HG02610 (cell line): ENCODE measurements around the gene ADAP1.

Experiments
- ATAC-seq: cut with Tn5 transposase; IDR thresholded peaks from one replicate; pipeline ENCODE4 v1.9.1; 2021; ENCODE audit warnings: mild to moderate bottlenecking, moderate library complexity; ENCODE audit not compliant: unreplicated experiment

Gene ADAP1

DNA sequence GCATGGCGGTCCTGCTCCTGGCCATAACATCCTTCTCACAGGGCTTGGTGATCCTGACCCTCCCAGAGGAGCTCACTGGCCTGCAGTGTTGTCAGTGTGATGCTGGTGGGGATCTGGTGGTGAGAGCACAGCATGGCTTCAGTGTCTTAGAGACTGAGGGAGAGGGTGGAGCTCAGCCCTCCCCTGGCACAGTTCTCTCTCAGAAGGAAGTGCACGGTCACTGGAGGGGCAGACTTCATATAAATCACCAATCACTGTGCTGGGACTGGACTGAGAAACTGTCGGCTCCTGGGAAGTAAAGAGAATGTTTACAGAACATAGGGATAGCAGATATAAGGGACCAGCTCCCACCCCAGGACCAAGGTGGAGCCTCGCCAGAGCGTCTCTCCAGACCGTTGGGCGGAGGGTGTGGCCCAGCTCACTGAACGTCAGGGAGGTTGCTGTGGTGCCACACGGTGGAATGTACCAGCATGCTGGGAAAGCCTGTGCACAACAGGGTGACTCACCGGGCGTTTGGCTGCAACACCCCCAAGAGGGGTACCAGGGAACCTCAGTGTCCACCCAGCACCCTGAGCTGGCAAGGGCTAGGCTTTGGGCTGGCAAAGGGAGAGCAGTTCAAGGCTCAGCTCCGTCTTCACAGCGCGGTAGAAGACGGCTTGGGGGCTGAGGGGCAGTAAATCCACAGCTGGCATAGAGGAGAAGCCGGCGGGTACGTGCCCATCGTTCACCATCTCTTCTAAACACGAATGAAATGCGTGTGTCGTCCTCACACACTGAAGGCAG lies 86.9 kb downstream of the ADAP1 start:
- no peak for ATAC-seq

DNA sequence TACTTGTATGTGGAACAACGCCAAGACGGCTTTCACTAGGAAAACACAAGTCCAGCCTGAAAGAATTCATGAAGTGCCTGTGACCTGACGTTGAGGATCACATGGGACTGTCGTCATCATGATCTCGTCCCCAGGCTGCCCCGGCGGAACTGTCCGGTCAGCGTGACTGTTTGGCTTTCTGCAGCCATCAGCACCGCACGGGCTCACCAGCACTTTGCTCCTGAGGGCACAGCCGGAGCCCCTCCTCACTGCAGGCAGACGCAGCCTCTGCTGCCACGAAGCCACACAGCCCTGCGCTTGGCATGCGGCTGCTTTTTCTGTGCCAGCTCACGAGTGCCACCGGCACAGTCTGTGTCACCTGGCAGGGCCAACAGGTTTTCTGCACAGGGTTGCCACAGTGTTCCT lies 87.5 kb downstream of the ADAP1 start:
- ATAC-seq: no peak

DNA sequence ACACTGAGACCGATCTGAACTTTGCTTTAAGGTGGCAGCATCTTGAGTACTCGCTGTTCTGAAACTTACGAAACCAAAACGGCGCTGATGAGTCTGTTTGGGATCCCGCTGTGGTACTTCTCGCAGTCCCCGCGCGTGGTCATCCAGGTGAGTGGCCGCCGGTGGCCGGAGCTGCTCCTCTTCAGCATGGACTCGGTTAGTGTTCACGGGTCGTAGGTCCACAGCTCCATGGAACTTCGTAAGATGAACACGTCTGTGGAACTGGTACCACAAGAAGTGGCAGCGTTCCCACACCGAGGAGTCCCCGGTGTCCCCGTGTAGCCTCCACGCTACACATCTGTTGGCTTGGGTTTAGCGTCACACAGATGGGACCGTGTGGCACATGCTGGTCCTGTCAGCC lies 88.6 kb downstream of the ADAP1 start:
- no peak for ATAC-seq

DNA sequence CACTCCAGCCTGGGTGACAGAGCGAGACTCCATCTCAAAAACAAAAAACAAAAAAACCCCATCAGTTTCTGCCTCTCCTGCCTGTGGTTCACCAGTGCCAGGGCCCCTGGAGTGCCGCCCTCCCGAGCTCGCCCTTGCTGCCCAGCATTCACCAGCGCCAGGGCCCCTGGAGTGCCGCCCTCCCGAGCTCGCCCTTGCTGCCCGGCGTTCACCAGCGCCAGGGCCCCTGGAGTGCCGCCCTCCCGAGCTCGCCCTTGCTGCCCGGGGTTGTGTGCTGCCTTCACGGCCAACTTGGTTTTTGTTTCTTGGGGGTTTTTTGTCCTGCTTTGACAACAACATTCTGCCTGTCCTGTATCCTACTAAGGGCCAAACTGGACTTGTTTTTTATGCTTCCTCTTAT lies 91.4 kb downstream of the ADAP1 start:
- no peak for ATAC-seq

DNA sequence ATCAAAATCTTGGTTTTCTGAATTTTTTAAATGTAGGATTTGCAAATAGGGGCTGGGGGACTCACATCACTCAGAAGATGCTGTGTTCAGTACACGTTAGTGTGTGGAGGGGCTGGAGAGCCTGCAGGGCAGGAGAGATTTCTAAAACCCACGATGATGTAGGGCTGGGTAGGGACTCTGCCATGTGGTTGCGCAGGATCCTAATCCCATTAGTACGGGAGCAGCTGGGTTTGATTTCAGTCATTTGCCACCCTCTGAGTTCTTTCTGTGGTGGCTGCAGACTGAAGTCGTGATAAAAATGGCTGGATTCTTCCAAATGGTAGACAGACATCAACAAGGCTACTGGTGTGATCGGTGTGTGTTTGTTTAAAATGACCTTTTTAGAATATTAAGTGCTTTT lies 92.3 kb downstream of the ADAP1 start:
- no peak for ATAC-seq

DNA sequence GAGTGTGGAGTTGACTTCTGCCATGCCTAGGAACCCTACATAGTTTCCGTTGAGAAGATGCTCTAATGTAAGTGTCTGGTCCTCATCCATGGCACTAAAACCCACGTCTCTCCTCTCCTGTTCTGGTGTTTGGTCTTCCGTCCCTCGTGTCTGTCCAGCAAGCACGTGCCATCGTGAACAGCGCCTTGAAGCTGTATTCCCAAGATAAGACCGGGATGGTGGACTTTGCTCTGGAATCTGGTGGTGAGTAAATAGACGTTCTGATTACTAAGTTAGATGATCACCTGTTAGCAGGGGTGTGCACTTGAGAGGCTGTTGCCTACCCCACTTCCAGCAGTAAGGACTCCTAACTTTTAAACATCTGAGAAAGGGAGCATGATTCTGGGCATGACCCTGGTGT lies 93.3 kb downstream of the ADAP1 start:
- no peak for ATAC-seq

DNA sequence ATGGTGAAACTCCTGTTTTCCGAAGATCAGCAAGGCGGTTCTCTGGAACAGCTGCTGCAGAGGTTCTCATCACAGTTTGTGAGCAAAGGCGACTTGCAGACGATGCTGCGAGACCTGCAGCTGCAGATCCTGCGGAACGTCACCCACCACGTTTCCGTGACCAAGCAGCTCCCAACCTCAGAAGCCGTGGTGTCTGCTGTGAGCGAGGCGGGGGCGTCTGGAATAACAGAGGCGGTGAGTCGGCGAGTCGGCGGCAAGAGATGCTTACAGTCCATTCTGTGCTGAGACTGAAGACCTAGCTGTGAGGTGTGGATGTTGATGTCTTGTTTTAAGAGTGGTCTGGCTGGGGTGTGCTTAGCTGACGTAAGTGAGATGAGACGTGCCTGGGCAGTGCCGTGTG lies 94.3 kb downstream of the ADAP1 start:
- ATAC-seq: no peak

DNA sequence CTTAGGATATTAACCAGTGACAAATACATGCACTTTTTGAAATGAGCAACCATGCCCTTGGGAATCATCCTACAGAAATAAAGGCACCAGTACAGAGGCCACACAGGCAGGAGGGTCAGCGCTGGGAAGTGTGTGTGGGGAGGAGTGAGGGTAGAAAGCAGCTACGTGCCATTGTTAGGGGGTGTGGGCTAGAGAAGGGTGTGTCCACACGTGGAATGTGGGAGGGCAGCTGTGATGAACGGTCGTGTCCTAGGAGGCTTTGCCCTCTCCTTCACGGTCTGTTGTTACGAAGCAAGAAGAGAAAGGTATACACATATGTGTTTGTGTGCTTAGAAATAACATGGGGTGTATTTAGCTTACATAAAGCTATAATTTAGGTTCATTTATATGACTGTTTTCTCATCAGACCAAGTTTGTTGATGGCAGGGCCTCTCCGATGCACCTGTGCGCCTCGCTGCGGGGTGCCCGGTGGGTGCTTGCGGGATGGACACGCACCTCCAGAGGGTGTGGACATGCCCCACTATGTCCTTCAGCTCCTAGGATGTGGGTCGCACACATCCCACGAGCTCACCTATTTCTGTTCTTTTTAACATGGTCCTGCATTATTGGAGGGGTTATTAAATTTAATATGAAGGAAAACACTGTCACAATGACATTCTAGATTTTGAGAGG lies 95.0 kb downstream of the ADAP1 start:
- no peak for ATAC-seq

DNA sequence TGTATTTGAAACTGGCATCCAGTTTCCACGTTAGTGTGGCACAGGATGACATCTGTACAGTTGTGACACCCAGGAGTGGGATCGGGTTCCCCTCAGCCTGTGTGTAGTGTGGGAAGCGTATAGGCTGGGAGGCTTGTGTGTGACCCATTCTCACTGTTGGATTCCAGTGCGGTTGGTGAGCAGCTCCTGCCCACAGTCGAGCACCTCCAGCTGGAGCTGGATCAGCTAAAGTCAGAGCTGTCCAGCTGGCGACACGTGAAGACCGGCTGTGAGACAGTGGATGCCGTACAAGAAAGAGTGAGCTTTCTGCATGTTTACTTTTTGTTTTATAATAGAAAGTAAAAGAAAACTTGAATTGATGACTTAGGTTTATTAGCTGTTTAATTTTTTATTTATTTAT lies 96.8 kb downstream of the ADAP1 start:
- no peak for ATAC-seq

DNA sequence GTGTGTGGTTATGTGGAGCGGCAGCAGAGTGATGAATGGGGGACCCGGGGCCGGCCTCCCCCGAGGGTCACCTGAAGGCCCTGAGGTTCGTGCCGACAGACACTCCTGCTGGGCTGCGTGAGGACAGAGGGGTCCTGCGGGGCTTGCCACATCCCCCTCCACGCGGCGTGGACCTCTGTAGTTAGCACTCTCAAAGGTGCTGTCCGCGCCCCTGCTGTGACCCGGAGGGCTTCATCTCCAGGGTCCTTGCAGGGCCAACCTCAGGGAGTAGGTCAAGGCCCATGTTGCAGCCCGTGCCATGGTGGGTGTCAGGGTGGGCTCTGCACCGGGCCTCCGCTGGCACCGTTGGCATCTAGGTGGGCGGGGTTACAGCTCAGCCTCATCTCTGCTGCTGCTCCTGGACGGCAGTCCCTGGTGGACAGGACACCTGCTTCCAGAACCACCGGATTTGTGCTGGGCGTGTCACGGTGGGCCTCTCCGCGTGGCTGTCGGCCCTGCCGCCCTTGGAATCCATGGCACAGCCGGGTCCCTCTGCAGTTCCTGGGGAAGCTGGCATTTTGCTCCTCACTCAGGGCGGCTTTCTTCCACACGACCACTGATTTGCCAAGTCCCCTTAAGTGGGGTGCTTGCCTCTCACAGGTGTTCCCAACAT lies 97.9 kb downstream of the ADAP1 start:
- no peak for ATAC-seq

DNA sequence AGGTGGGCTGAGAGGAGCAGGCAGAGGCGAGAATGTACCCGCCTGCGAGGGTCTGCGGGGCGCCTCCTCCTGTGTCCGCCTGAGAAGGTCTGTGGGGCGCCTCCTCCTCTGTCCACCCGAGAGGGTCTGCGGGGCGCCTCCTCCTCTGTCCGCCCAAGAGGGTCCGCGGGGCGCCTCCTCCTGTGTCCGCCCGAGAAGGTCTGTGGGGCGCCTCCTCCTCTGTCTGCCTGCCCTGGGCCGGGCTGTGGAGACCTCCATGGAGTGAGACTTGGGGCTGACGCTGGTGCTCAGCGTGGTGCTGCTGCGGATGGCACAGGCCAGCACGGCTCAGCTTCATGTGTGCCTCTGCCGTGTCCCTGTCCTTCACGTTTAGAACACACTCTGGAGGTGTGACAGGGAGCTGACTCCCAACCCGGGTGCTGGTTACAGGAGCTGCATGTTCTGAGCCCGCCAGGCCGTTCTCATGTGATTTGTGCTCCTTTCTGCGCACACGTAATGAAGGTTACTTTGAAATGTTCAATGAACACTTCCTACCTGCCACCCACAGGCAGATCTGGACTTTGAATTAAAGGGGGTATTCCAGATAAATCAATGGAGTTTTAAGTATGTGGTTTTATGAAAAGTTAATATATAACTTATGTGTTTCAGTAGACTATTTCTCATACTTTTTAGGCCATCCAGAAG lies 98.7 kb downstream of the ADAP1 start:
- no peak for ATAC-seq

DNA sequence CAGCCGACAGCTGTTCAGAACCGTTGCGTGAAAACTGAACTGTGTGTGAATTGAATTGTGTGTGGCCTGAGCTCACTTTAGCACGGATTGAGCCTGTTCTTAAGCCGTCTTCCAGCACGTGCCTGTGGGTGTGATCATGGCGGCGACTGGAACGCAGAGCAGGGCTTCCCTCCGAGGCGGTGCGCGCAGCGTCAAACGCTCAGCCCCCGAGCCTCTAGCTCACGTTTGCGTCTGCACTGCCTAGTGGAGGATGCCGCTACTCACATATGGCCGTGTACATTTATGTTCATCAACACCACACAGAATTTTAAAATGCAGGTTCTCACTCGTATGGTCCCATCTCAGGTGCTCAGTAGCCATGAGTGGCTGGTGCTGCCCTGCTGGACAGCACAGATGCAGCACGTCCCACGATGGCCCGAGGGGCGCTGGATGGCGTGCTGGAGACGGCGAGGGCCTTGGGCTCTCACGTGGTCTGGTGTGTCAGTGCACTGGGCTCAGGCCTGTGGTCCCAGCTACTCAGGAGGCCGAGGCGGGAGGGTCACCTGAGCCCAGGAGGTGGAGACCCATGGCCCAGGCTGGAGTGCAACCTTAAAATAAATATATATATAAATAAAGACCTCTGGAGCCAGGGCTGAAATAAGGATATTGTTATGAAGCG lies 100.2 kb downstream of the ADAP1 start:
- no peak for ATAC-seq

DNA sequence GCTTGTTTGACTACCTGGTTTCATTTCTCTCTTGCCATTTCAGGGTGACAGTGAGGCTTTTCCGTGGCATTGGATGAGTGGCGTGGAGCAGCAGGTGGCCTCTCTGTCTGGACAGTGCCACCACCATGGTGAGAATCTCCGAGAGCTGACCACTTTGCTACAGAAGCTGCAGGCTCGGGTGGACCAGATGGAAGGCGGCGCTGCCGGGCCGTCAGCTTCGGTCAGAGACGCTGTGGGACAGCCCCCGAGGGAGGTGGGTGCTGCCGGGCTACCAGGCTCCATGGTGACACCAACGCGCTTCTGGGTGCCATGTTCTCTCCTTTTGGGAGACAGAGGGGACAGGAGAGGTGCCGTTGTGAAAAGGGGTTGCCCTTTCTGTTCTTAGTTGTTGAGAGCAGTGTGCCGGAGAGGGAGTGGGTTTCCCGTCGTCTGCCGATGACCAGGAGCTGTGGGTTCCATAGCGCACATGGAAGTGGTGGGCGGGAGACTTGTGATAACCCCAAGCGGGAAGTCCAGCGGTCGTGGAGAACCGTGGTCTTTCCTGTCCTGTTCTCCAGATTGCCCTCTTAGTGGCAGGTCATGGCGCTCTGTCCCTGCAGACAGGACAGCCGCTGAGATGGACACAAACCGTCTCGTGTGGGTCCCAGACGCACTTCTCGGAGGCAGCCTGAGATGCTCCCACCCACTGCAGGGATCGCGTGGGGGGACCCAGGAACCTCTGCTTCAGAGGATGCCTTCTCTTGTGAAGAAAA lies 100.9 kb downstream of the ADAP1 start:
- no peak for ATAC-seq

DNA sequence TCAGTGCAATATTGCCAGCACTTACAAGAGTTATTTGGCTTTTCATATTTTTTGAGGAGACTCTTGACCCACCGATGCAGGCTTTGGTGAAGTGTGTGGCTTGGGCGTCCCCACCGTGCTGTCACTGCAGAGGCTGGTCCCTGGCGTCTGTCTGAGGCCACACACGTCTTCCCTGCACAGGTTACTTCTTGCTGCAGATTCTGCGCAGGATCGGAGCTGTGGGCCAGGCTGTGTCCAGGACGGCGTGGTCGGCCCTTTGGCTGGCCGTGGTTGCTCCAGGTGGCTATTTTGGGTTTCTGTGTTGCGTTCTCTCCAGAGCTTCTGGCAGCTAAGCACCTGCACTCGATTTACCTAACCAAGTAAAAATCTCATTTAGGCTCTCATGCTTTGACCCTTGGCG lies 103.3 kb downstream of the ADAP1 start:
- no peak for ATAC-seq

DNA sequence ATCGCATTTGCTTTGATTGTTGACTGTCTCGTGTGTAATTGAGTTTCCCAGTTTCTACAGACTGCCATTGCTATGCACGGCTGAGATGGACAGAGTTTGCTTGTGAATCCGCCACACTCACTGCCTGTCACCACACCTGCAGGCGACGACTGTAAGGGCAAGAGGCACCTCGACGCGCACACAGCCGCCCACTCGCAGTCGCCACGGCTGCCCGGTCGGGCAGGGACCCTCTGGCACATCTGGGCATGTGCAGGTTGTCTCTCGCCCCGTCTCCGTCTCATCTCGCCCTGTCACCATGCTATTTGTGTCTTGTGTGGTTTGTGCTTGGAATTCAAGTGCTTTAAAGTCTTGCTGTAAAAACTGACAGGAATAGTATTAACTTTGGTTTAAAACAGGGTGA lies 104.7 kb downstream of the ADAP1 start:
- ATAC-seq: no peak

DNA sequence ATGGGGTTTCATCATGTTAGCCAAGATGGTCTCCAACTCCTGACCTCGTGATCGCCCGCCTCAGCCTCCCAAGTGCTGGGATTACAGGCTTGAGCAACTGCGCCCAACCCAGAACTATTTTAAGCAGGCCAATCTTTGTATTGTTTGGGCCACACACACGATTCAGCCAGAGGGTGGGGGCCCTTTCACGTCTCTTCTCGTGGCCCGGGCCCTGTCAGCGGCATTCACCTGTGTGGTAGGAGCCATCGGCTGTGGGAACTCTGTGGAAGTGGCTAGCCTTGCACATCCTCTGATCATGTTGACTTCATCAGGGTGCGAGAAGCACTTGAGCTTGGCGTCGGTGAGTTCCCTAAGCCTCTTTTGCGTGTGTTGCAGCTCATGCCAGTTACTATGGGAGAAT lies 105.3 kb downstream of the ADAP1 start:
- ATAC-seq: no peak
